Ishikawa (cell line): ENCODE results near the gene SLFN5.

ENCODE experiments used
- CEBPB ChIP-seq: IDR thresholded peaks from 2 replicates; pipeline ENCODE4 v1.6.1; 2012
- CREB1 ChIP-seq: IDR thresholded peaks from 2 replicates; pipeline ENCODE4 v1.6.1; 2012; ENCODE audit warnings: low read depth
- EGR1 ChIP-seq: IDR thresholded peaks from 2 replicates; pipeline ENCODE4 v1.6.1; 2012
- EP300 ChIP-seq: IDR thresholded peaks from 2 replicates; pipeline ENCODE4 v1.6.1; 2012; ENCODE audit warnings: borderline replicate concordance
- FOXM1 ChIP-seq: IDR thresholded peaks from 2 replicates; pipeline ENCODE4 v1.6.1; 2012; ENCODE audit warnings: low read depth, borderline replicate concordance
- NFIC ChIP-seq: IDR thresholded peaks from 2 replicates; pipeline ENCODE4 v1.6.1; 2012
- RAD21 ChIP-seq: IDR thresholded peaks from 2 replicates; pipeline ENCODE4 v1.6.1; 2012; ENCODE audit warnings: low read depth
- REST ChIP-seq: IDR thresholded peaks from 2 replicates; pipeline ENCODE4 v1.6.1; 2012; ENCODE audit warnings: low read depth, mild to moderate bottlenecking
- TAF1 ChIP-seq: IDR thresholded peaks from 2 replicates; pipeline ENCODE4 v1.6.1; 2012; ENCODE audit warnings: low read depth, mild to moderate bottlenecking
- TCF12 ChIP-seq: IDR thresholded peaks from 2 replicates; pipeline ENCODE4 v1.6.1; 2012; ENCODE audit warnings: low read depth
- TEAD4 ChIP-seq: IDR thresholded peaks from 2 replicates; pipeline ENCODE4 v1.6.1; 2012
- YY1 ChIP-seq: IDR thresholded peaks from 2 replicates; pipeline ENCODE4 v1.6.1; 2012; ENCODE audit warnings: low read depth
- ZBTB7A ChIP-seq: IDR thresholded peaks from 2 replicates; pipeline ENCODE4 v1.6.1; 2012; ENCODE audit warnings: low read depth
- TF ChIP-seq, protein P1 (sequence below): IDR thresholded peaks from 2 replicates; pipeline ENCODE4 v1.6.1; 2012
- TF ChIP-seq, protein P2 (sequence below): IDR thresholded peaks from 2 replicates; pipeline ENCODE4 v1.6.1; 2012

SLFN5 gene

DNA sequence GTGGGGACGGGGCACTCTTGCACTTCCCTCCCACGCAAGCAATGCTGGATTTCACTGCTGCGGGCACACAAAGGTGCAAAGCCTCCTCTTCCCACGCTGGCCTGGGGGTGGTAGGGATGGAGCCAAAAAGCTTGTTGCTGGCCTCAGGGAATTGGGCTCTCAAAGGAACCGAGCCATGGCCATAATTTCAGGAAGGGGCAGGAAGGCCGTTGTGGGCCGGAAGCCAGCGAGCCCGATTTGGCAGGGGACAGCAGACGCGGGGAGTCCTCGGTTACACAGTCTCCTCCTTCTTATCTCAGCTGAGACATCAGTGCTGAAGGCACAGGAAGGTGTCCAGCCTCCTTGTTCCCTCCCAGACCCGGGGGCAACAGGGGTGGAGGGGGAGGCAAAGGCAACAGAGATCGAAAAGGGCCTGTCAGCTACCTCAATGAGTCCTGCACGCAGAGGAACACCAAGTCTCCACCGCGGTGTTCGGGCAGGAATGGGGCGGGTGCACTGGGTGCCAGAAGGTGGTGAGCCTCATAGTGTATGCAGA lies 71.1 kb downstream of the SLFN5 start:
- TF ChIP-seq EP300 (no peak), TCF12 (no peak), RAD21 (no peak), YY1 (no peak), CREB1 (no peak)

DNA sequence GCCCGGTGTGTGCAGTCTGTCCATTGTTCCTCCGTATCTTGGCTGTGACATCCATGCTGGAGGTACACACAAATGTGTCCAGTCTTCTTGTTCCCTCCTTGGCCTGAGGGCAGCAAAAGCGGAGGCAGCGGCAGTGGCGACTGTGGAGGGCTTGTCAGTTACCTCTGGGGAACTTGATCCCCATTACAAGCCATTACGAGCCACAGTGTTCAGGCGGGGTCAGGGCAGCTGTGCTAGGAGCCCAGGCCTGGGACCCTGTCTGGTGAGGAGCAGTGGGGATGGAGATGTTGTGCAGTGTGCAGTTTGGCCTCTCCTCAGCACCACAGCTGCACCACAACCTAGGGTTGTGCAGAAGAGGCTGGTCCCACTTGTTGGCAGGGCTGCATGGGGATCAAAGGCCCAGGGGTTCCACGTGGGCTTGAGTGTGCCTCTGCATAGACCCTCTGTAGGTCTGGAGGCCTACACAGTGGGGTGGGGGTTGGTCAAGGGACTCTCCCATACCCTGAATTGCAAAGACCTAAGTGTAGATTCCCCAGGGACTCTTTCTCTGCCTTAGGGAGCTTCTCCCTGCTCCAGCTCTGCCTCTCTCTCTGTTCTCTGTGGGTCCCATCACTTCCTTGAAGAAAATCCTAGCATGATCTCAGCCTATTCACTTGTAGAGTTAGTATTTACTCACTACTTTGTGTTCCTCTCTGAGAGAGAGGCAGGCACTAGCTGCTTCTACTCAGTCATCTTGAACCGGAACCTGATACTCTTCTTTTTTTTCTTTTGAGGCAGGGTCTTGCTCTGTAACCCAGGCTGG lies 71.7 kb downstream of the SLFN5 start:
- TF ChIP-seq, protein P1, sequence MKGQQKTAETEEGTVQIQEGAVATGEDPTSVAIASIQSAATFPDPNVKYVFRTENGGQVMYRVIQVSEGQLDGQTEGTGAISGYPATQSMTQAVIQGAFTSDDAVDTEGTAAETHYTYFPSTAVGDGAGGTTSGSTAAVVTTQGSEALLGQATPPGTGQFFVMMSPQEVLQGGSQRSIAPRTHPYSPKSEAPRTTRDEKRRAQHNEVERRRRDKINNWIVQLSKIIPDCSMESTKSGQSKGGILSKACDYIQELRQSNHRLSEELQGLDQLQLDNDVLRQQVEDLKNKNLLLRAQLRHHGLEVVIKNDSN: no peak
- TF ChIP-seq ZBTB7A: no peak
- no peak for TF ChIP-seq EP300
- TF ChIP-seq RAD21: no peak
- TF ChIP-seq, protein P2, sequence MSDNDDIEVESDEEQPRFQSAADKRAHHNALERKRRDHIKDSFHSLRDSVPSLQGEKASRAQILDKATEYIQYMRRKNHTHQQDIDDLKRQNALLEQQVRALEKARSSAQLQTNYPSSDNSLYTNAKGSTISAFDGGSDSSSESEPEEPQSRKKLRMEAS: no peak
- no peak for TF ChIP-seq YY1
- TF ChIP-seq TEAD4: no peak
- TF ChIP-seq REST: no peak
- no peak for TF ChIP-seq CREB1
- no peak for TF ChIP-seq TCF12
- no peak for TF ChIP-seq CEBPB
- no peak for TF ChIP-seq NFIC
- TF ChIP-seq TAF1: no peak
- TF ChIP-seq FOXM1: no peak
- TF ChIP-seq EGR1: no peak

- TF ChIP-seq EGR1: no peak
- no peak for TF ChIP-seq CREB1
- TF ChIP-seq, protein P2: no peak
- no peak for TF ChIP-seq FOXM1
- TF ChIP-seq EP300: no peak
- TF ChIP-seq TEAD4: no peak
- no peak for TF ChIP-seq REST
- TF ChIP-seq, protein P1: no peak
- TF ChIP-seq RAD21: no peak
- TF ChIP-seq CEBPB: no peak
- no peak for TF ChIP-seq ZBTB7A
- TF ChIP-seq TCF12: no peak
- no peak for TF ChIP-seq NFIC
- TF ChIP-seq TAF1: no peak
- TF ChIP-seq YY1: no peak
Measured at GRCh38 chr17:35315283-35315682, 72.4 kb downstream of the SLFN5 start.

DNA sequence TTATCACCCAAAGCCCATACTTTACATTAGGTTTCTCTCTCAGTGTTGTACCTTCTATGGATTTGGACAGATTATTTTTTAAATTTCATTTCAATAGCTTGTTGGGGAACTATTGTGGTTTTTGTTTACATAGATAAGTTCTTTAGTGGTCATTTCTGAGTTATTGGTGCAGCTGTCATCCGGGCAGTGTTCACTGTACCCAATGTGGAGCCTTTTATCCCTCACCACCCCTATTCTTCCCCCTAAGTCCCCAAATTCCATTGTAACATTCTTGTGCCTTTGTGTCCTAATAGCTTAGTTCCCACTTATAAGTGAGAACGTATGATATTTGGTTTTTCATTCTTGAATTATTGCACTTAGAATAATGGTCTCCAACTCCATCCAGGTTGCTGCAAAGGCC lies 73.1 kb downstream of the SLFN5 start:
- no peak for TF ChIP-seq EGR1
- no peak for TF ChIP-seq NFIC
- no peak for TF ChIP-seq FOXM1
- TF ChIP-seq TAF1: no peak
- TF ChIP-seq TCF12: no peak
- TF ChIP-seq ZBTB7A: no peak
- TF ChIP-seq EP300: no peak
- TF ChIP-seq YY1: no peak
- TF ChIP-seq, protein P1: no peak

GRCh38 chr17:35322749-35323148 lies 79.9 kb downstream of the SLFN5 start:
- no peak for TF ChIP-seq EP300
- TF ChIP-seq, protein P2: no peak
- no peak for TF ChIP-seq EGR1
- TF ChIP-seq TAF1: no peak
- no peak for TF ChIP-seq CREB1
- no peak for TF ChIP-seq CEBPB
- no peak for TF ChIP-seq YY1
- TF ChIP-seq, protein P1: no peak
